ENCODE measurements around the gene CMYA5. TPM values are rescaled to one million over a fixed set of nuclear protein-coding genes. Genes with fewer than 3 reads are reported as not detected.

The CMYA5 gene
- total RNA-seq, 4 donors from 2014 or later = 0.37 to 6.0 (median 3.2) TPM

- Histone ChIP-seq H3K4me3 (no peak overlapping the region), H3K27me3 (no peaks in the 10 kb centered on the region), H3K9me3 (no peaks in the 10 kb centered on the region), H3K27ac (no peak overlapping the region), H3K36me3 (no peaks in the 10 kb centered on the region), H3K4me1 (no peaks in the 10 kb centered on the region)
- 77% methylated on average over 9 of the region's 9 CpGs; no CpG with 5 or more reads in 1 of the 2 donors for WGBS, 2 donors (ENCODE audit: low coverage in 1 of 2)
- TF ChIP-seq POLR2A (IDR thresholded peaks at IDR 0.05) (no peak), CTCF (IDR thresholded peaks at IDR 0.05) (peak in 1 of 5 experiments; percentile 4), POLR2AphosphoS5 (IDR thresholded peaks at IDR 0.05) (no peak), EP300 (IDR thresholded peaks at IDR 0.05; ENCODE audit: low read depth) (no peak)
- DNase-seq = no peak
- in situ Hi-C loops (cut with MboI; ENCODE audit: low pct_ligation_motif_present in 1 of 4, low pct_unique_long_range_greater_than_20kb in 1 of 4, low sequenced_read_pairs in 3 of 4) (no loop called here), intact Hi-C loops (cut with DNase I; ENCODE audit: low total_unique reads) (no loop called here)
Observed at GRCh38 chr5:79829260-79829659, 139.6 kb downstream of the CMYA5 start.

- intact Hi-C loops (cut with DNase I; ENCODE audit: low total_unique reads) = loop anchor here (10.0 kb wide), 2 partner anchors 67 to 1037 kb away; no protein-coding TSS in a partner anchor
- WGBS, 2 donors (ENCODE audit: low coverage in 1 of 2) = 77 to 83% methylated on average over 4 to 10 of the region's 10 CpGs
Observed at GRCh38 chr5:79831381-79832309, 142.0 kb downstream of the CMYA5 start.

GRCh38 chr5:79832911-79833310, 143.3 kb downstream of the CMYA5 start:
- WGBS, 2 donors (ENCODE audit: low coverage in 1 of 2) = 69 to 79% methylated on average over 2 to 4 of the region's 4 CpGs
- Histone ChIP-seq H3K36me3 (no peaks in the 10 kb centered on the region), H3K4me3 (no peak overlapping the region), H3K27me3 (no peaks in the 10 kb centered on the region), H3K9me3 (no peaks in the 10 kb centered on the region), H3K4me1 (peaks cover 0 to 4% (median under 1%) of the 10 kb centered on the region in 4 donors), H3K27ac (no peak overlapping the region)
- in situ Hi-C loops (cut with MboI; ENCODE audit: low pct_ligation_motif_present in 1 of 4, low pct_unique_long_range_greater_than_20kb in 1 of 4, low sequenced_read_pairs in 3 of 4) = no loop called here
- no peak for DNase-seq
- intact Hi-C loops (cut with DNase I; ENCODE audit: low total_unique reads) = loop anchor here (10.0 kb wide), 2 partner anchors 68 to 1038 kb away; no protein-coding TSS in a partner anchor
- no peak for TF ChIP-seq EP300 (IDR thresholded peaks at IDR 0.05; ENCODE audit: low read depth)
- no peak for TF ChIP-seq POLR2A (IDR thresholded peaks at IDR 0.05)
- no peak for TF ChIP-seq POLR2AphosphoS5 (IDR thresholded peaks at IDR 0.05)
- TF ChIP-seq CTCF (IDR thresholded peaks at IDR 0.05) = no peak

More at GRCh38 chr5:79831381-79832309, 142.0 kb downstream of the CMYA5 start:
- H3K4me3 ChIP-seq = no peak overlapping the region
- no peak for DNase-seq
- H3K36me3 ChIP-seq = no peaks in the 10 kb centered on the region
- no peaks in the 10 kb centered on the region for H3K9me3 ChIP-seq
- H3K27ac ChIP-seq = no peak overlapping the region
- H3K27me3 ChIP-seq = no peaks in the 10 kb centered on the region
- no peak for TF ChIP-seq POLR2AphosphoS5 (IDR thresholded peaks at IDR 0.05)
- TF ChIP-seq EP300 (IDR thresholded peaks at IDR 0.05; ENCODE audit: low read depth) = no peak
- no peak for TF ChIP-seq POLR2A (IDR thresholded peaks at IDR 0.05)
- TF ChIP-seq CTCF (IDR thresholded peaks at IDR 0.05) = no peak
- in situ Hi-C loops (cut with MboI; ENCODE audit: low pct_ligation_motif_present in 1 of 4, low pct_unique_long_range_greater_than_20kb in 1 of 4, low sequenced_read_pairs in 3 of 4) = no loop called here
- peaks cover 0 to 4% (median 0%) of the 10 kb centered on the region in 4 donors for H3K4me1 ChIP-seq

GRCh38 chr5:79834098-79834753, 144.6 kb downstream of the CMYA5 start:
- no peak overlapping the region for H3K4me3 ChIP-seq
- DNase-seq = no peak
- H3K27ac ChIP-seq = peak overlapping the region in 2 of 4 donors; percentile 30 to 58
- H3K27me3 ChIP-seq = no peaks in the 10 kb centered on the region
- no peaks in the 10 kb centered on the region for H3K9me3 ChIP-seq
- H3K4me1 ChIP-seq = peaks cover 0 to 10% (median 2%) of the 10 kb centered on the region in 4 donors
- WGBS, 2 donors (ENCODE audit: low coverage in 1 of 2) = 79 to 81% methylated on average over 3 of the region's 3 CpGs
- no peaks in the 10 kb centered on the region for H3K36me3 ChIP-seq
- no peak for TF ChIP-seq CTCF (IDR thresholded peaks at IDR 0.05)
- TF ChIP-seq POLR2AphosphoS5 (IDR thresholded peaks at IDR 0.05) = no peak
- TF ChIP-seq POLR2A (IDR thresholded peaks at IDR 0.05) = no peak
- TF ChIP-seq EP300 (IDR thresholded peaks at IDR 0.05; ENCODE audit: low read depth) = no peak
- in situ Hi-C loops (cut with MboI; ENCODE audit: low pct_ligation_motif_present in 1 of 4, low pct_unique_long_range_greater_than_20kb in 1 of 4, low sequenced_read_pairs in 3 of 4) (no loop called here), intact Hi-C loops (cut with DNase I; ENCODE audit: low total_unique reads) (loop anchor here (10.0 kb wide), 2 partner anchors 69 to 1039 kb away; no protein-coding TSS in a partner anchor)
